HEK293 (cell line): ENCODE measurements around the gene COX7A2L.

ENCODE experiments used
- CTCF ChIA-PET: fragments of 350-600 bp; formaldehyde crosslinking; extraction: SDS; loops from one replicate; lab custom pipeline; 2021; ENCODE audit warnings: antibody characterized with exemption; lab: Yijun Ruan, JAX
- POLR2A ChIA-PET: fragments of 300-600 bp; formaldehyde crosslinking; extraction: SDS; loops from one replicate; lab custom pipeline; 2020; ENCODE audit warnings: antibody characterized with exemption, inconsistent platforms; lab: Yijun Ruan, JAX
- H3K27ac ChIP-seq: fragments of 200-500 bp; sonication (Bioruptor generic); 2 replicates; pipeline ENCODE4 v1.5.1; 2014; ENCODE audit warnings: low read depth, low read length, control low read depth, inconsistent platforms; ENCODE audit errors: extremely low read depth
- H3K36me3 ChIP-seq, 2 experiments: fragments of 200-500 bp in 1 of 2; sonication (Bioruptor generic) in 1 of 2; 1 replicate in 1 of 2; 2 replicates in 1 of 2; pipeline ENCODE4 v1.5.1; 2014 to 2017; ENCODE audit warnings: inconsistent platforms in 2 of 2, low read length in 2 of 2; ENCODE audit not compliant: control insufficient read depth in 2 of 2, insufficient read depth in 1 of 2
- H3K4me1 ChIP-seq: fragments of 200-500 bp; sonication (Bioruptor generic); 2 replicates; pipeline ENCODE4 v1.5.1; 2014; ENCODE audit warnings: mild to moderate bottlenecking, low read length, inconsistent platforms; ENCODE audit not compliant: control insufficient read depth, insufficient read depth
- H3K4me3 ChIP-seq: 2 replicates; pipeline ENCODE4 v1.5.1; 2011; ENCODE audit warnings: low read depth, mild to moderate bottlenecking, control low read depth, low read length, moderate library complexity
- H3K9me3 ChIP-seq: fragments of 200-500 bp; sonication (Bioruptor generic); 2 replicates; pipeline ENCODE4 v1.5.1; 2014; ENCODE audit warnings: low read depth, low read length, inconsistent platforms; ENCODE audit not compliant: control insufficient read depth, insufficient read depth
- IKZF3 ChIP-seq: fragments of 450-650 bp; IDR thresholded peaks from 2 replicates; pipeline ENCODE4 v1.5.0; 2018; ENCODE audit warnings: missing biosample characterization, mild to moderate bottlenecking, missing genetic modification characterization, moderate library complexity
- INSM2 ChIP-seq: fragments of 450-650 bp; formaldehyde crosslinking; IDR thresholded peaks from 2 replicates; pipeline ENCODE4 v1.5.1; 2016; ENCODE audit warnings: missing biosample characterization, missing genetic modification characterization
- KLF9 ChIP-seq: fragments of 450-650 bp; formaldehyde crosslinking; IDR thresholded peaks from 2 replicates; pipeline ENCODE4 v1.5.1; 2016; ENCODE audit warnings: missing biosample characterization, missing genetic modification characterization, low read depth
- PRDM4 ChIP-seq: fragments of 450-650 bp; formaldehyde crosslinking; IDR thresholded peaks from 2 replicates; pipeline ENCODE4 v1.5.1; 2017; ENCODE audit warnings: missing biosample characterization, missing genetic modification characterization
- PRDM6 ChIP-seq: fragments of 450-650 bp; formaldehyde crosslinking; IDR thresholded peaks from 2 replicates; pipeline ENCODE4 v1.5.1; 2017; ENCODE audit warnings: missing biosample characterization, missing genetic modification characterization
- ZBTB26 ChIP-seq: fragments of 450-650 bp; formaldehyde crosslinking; optimal IDR thresholded peaks from 2 replicates; pipeline ENCODE3; 2016; ENCODE audit warnings: missing biosample characterization, mild to moderate bottlenecking, missing genetic modification characterization
- ZFHX2 ChIP-seq: fragments of 450-650 bp; formaldehyde crosslinking; conservative IDR thresholded peaks from 2 replicates; pipeline ENCODE4 v1.5.1; 2016; ENCODE audit warnings: missing biosample characterization, missing genetic modification characterization
- ZFP37 ChIP-seq: fragments of 450-650 bp; formaldehyde crosslinking; IDR thresholded peaks from 2 replicates; pipeline ENCODE4 v1.5.1; 2016; ENCODE audit warnings: missing biosample characterization, missing genetic modification characterization
- ZFP41 ChIP-seq: fragments of 450-650 bp; formaldehyde crosslinking; IDR thresholded peaks from 2 replicates; pipeline ENCODE4 v1.5.1; 2016; ENCODE audit warnings: missing biosample characterization, missing genetic modification characterization, borderline replicate concordance
- ZNF114 ChIP-seq: fragments of 450-650 bp; formaldehyde crosslinking; IDR thresholded peaks from 2 replicates; pipeline ENCODE4 v1.5.0; 2017; ENCODE audit warnings: missing biosample characterization, missing genetic modification characterization
- ZNF18 ChIP-seq: fragments of 450-650 bp; formaldehyde crosslinking; IDR thresholded peaks from 2 replicates; pipeline ENCODE4 v1.5.1; 2016; ENCODE audit warnings: missing biosample characterization, missing genetic modification characterization
- ZNF2 ChIP-seq: fragments of 450-650 bp; formaldehyde crosslinking; IDR thresholded peaks from 2 replicates; pipeline ENCODE4 v1.5.1; 2016; ENCODE audit warnings: missing biosample characterization, missing genetic modification characterization
- ZNF26 ChIP-seq: fragments of 450-650 bp; formaldehyde crosslinking; IDR thresholded peaks from 2 replicates; pipeline ENCODE4 v1.5.1; 2016; ENCODE audit warnings: missing biosample characterization, missing genetic modification characterization
- ZNF292 ChIP-seq: fragments of 450-650 bp; formaldehyde crosslinking; IDR thresholded peaks from 2 replicates; pipeline ENCODE4 v1.5.1; 2016; ENCODE audit warnings: low read depth, missing biosample characterization, missing genetic modification characterization, borderline replicate concordance
- ZNF341 ChIP-seq: fragments of 450-650 bp; formaldehyde crosslinking; IDR thresholded peaks from 2 replicates; pipeline ENCODE4; 2016; ENCODE audit warnings: low read depth, missing biosample characterization, missing genetic modification characterization
- ZNF391 ChIP-seq: fragments of 450-650 bp; formaldehyde crosslinking; IDR thresholded peaks from 2 replicates; pipeline ENCODE4 v1.5.1; 2016; ENCODE audit warnings: low read depth, missing biosample characterization, missing genetic modification characterization, borderline replicate concordance
- ZNF416 ChIP-seq: fragments of 450-650 bp; formaldehyde crosslinking; IDR thresholded peaks from 2 replicates; pipeline ENCODE4 v1.5.1; 2016; ENCODE audit warnings: missing biosample characterization, missing genetic modification characterization
- ZNF473 ChIP-seq: fragments of 450-650 bp; formaldehyde crosslinking; IDR thresholded peaks from 2 replicates; pipeline ENCODE4 v1.5.1; 2017; ENCODE audit warnings: missing biosample characterization, missing genetic modification characterization
- ZNF585B ChIP-seq: fragments of 450-650 bp; formaldehyde crosslinking; IDR thresholded peaks from 2 replicates; pipeline ENCODE4 v1.5.1; 2016; ENCODE audit warnings: missing biosample characterization, missing genetic modification characterization
- ZNF623 ChIP-seq: fragments of 450-650 bp; formaldehyde crosslinking; IDR thresholded peaks from 2 replicates; pipeline ENCODE4 v1.5.1; 2016; ENCODE audit warnings: missing biosample characterization, missing genetic modification characterization
- ZNF791 ChIP-seq: fragments of 450-650 bp; formaldehyde crosslinking; IDR thresholded peaks from 2 replicates; pipeline ENCODE4 v1.5.1; 2016; ENCODE audit warnings: missing biosample characterization, missing genetic modification characterization
- ZSCAN16 ChIP-seq: fragments of 450-650 bp; formaldehyde crosslinking; IDR thresholded peaks from 2 replicates; pipeline ENCODE4 v1.5.1; 2016; ENCODE audit warnings: missing biosample characterization, missing genetic modification characterization

COX7A2L gene

GRCh38 chr2:42316910-42317309, 44.1 kb downstream of the COX7A2L start:
- H3K9me3 ChIP-seq, result no peaks in the 10 kb centered on the region
- TF ChIP-seq ZNF623 (tag by site-specific recombination) (no peak), ZBTB26 (tag by site-specific recombination) (no peak), ZNF114 (tag by site-specific recombination) (no peak), ZNF18 (tag by site-specific recombination) (no peak), ZNF585B (tag by site-specific recombination) (no peak), IKZF3 (no peak), ZFP37 (tag by site-specific recombination) (no peak), ZNF292 (tag by site-specific recombination) (no peak), INSM2 (tag by site-specific recombination) (no peak), ZSCAN16 (no peak), ZNF391 (tag by site-specific recombination) (no peak), ZFHX2 (tag by site-specific recombination) (no peak), ZNF341 (tag by site-specific recombination) (no peak), ZNF2 (no peak), ZNF416 (tag by site-specific recombination) (no peak)
- no peak overlapping the region for H3K4me3 ChIP-seq
- no peaks in the 10 kb centered on the region for H3K4me1 ChIP-seq
- H3K27ac ChIP-seq, result no peak overlapping the region
- POLR2A ChIA-PET, result no interaction called here
- peaks cover 0 to 42% of the 10 kb centered on the region in 2 experiments for H3K36me3 ChIP-seq
- CTCF ChIA-PET, result no interaction called here

- CTCF ChIA-PET, result no interaction called here
- Histone ChIP-seq H3K4me1 (no peaks in the 10 kb centered on the region), H3K9me3 (no peaks in the 10 kb centered on the region), H3K36me3 (peaks cover 0 to 41% of the 10 kb centered on the region in 2 experiments), H3K4me3 (no peak overlapping the region), H3K27ac (no peak overlapping the region)
- no peak for TF ChIP-seq PRDM6
- no peak for TF ChIP-seq ZNF791 (tag by site-specific recombination)
- TF ChIP-seq PRDM4 (tag by site-specific recombination), result no peak
- no peak for TF ChIP-seq ZNF473 (tag by site-specific recombination)
- TF ChIP-seq ZFP41 (tag by site-specific recombination), result no peak
- no peak for TF ChIP-seq KLF9
- no peak for TF ChIP-seq ZNF26 (tag by site-specific recombination)
- POLR2A ChIA-PET, result no interaction called here
These were observed 45.1 kb downstream of the COX7A2L start for GRCh38 chr2:42315844-42316470.
